ENCODE measurements around the gene SLC35A5.

Gene SLC35A5

GRCh38 chr3:112617285-112617684 lies 55.4 kb downstream of the SLC35A5 start:
- H3K27ac ChIP-seq (ENCODE audit: extremely low read depth, low read depth, low read length) = no peak overlapping the region
- CTCF ChIA-PET = no interaction called here
- POLR2A ChIA-PET = no interaction called here

GRCh38 chr3:112619295-112619694 lies 57.5 kb downstream of the SLC35A5 start:
- no peaks in the 10 kb centered on the region for H3K9me3 ChIP-seq (ENCODE audit: control insufficient read depth, insufficient read depth, low read depth, low read length)
- H3K27ac ChIP-seq (ENCODE audit: extremely low read depth, low read depth, low read length) = no peak overlapping the region
- H3K4me3 ChIP-seq (ENCODE audit: low read depth, low read length) = no peak overlapping the region
- no peaks in the 10 kb centered on the region for H3K36me3 ChIP-seq (ENCODE audit: control insufficient read depth in 2 of 2, insufficient read depth in 1 of 2, low read length in 2 of 2)
- CTCF ChIA-PET = interaction anchor here (1.2 kb wide), 1 partner anchor 327 kb away, joined by 3 read pairs; no protein-coding TSS in a partner anchor
- POLR2A ChIA-PET = no interaction called here
- TF ChIP-seq GLIS2 (tag by site-specific recombination; IDR thresholded peaks at IDR 0.05) (no peak), ZBTB10 (tag by site-specific recombination; IDR thresholded peaks at IDR 0.05) (no peak), ZBTB6 (tag by site-specific recombination; IDR thresholded peaks at IDR 0.05) (no peak), ZNF211 (tag by site-specific recombination; IDR thresholded peaks at IDR 0.05; ENCODE audit: low read depth) (no peak), ZNF362 (tag by site-specific recombination; IDR thresholded peaks at IDR 0.05) (no peak), ZNF37A (tag by site-specific recombination; IDR thresholded peaks at IDR 0.05) (no peak), ZNF623 (tag by site-specific recombination; IDR thresholded peaks at IDR 0.05) (no peak), ZNF221 (tag by site-specific recombination; IDR thresholded peaks at IDR 0.05; ENCODE audit: borderline replicate concordance) (no peak)
- no peaks in the 10 kb centered on the region for H3K4me1 ChIP-seq (ENCODE audit: control insufficient read depth, insufficient read depth, low read length)

More at GRCh38 chr3:112617285-112617684, 55.4 kb downstream of the SLC35A5 start:
- Histone ChIP-seq H3K4me1 (ENCODE audit: control insufficient read depth, insufficient read depth, low read length) (no peaks in the 10 kb centered on the region), H3K36me3 (ENCODE audit: control insufficient read depth in 2 of 2, insufficient read depth in 1 of 2, low read length in 2 of 2) (no peaks in the 10 kb centered on the region), H3K9me3 (ENCODE audit: control insufficient read depth, insufficient read depth, low read depth, low read length) (no peaks in the 10 kb centered on the region), H3K4me3 (ENCODE audit: low read depth, low read length) (no peak overlapping the region)
- no peak for TF ChIP-seq ZNF580 (tag by site-specific recombination; IDR thresholded peaks at IDR 0.05)
- no peak for TF ChIP-seq ZNF747 (tag by site-specific recombination; IDR thresholded peaks at IDR 0.05)
- TF ChIP-seq PATZ1 (tag by site-specific recombination; IDR thresholded peaks at IDR 0.05) = no peak
- no peak for TF ChIP-seq ZNF629 (tag by site-specific recombination; IDR thresholded peaks at IDR 0.05)
- no peak for TF ChIP-seq ZNF654 (tag by site-specific recombination; IDR thresholded peaks at IDR 0.05; ENCODE audit: low read depth)
- no peak for TF ChIP-seq ZNF148 (tag by site-specific recombination; IDR thresholded peaks at IDR 0.05; ENCODE audit: borderline replicate concordance)
- TF ChIP-seq ZNF791 (tag by site-specific recombination; IDR thresholded peaks at IDR 0.05) = no peak
- TF ChIP-seq ZNF292 (tag by site-specific recombination; IDR thresholded peaks at IDR 0.05; ENCODE audit: borderline replicate concordance, low read depth) = no peak
- TF ChIP-seq ZNF341 (tag by site-specific recombination; IDR thresholded peaks at IDR 0.05; ENCODE audit: low read depth) = no peak
- no peak for TF ChIP-seq OVOL3 (tag by site-specific recombination; IDR thresholded peaks at IDR 0.05)
- TF ChIP-seq ZNF560 (tag by site-specific recombination; IDR thresholded peaks at IDR 0.05; ENCODE audit: borderline replicate concordance) = no peak
- no peak for TF ChIP-seq ZNF555 (tag by site-specific recombination; conservative IDR thresholded peaks at IDR 0.05)
- no peak for TF ChIP-seq ZNF510 (tag by site-specific recombination; IDR thresholded peaks at IDR 0.05; ENCODE audit: insufficient replicate concordance)
- no peak for TF ChIP-seq RBAK (tag by site-specific recombination; IDR thresholded peaks at IDR 0.05)
- no peak for TF ChIP-seq ZNF391 (tag by site-specific recombination; IDR thresholded peaks at IDR 0.05; ENCODE audit: borderline replicate concordance, low read depth)
- TF ChIP-seq TRIM28 (IDR thresholded peaks at IDR 0.05; ENCODE audit: borderline replicate concordance, low read length) = no peak

Measured in HEK293 (cell line).